Mucosa of stomach (tissue), 1 donor: ENCODE results near the gene MDK.
A peak's percentile ranks its signal among the peaks of the same experiment; 100 is the strongest.

Experiments
- H3K27me3 ChIP-seq: one replicate; pipeline ENCODE4 v1.7.0; 2013; ENCODE audit warnings: mild to moderate bottlenecking, low read length; ENCODE audit not compliant: control insufficient read depth, insufficient read depth
- H3K36me3 ChIP-seq: one replicate; pipeline ENCODE4 v1.7.0; 2013; ENCODE audit warnings: low read length; ENCODE audit not compliant: control insufficient read depth, insufficient read depth
- H3K4me1 ChIP-seq: one replicate; pipeline ENCODE4 v1.7.0; 2013; ENCODE audit warnings: mild to moderate bottlenecking, low read length; ENCODE audit not compliant: control insufficient read depth, insufficient read depth
- H3K4me3 ChIP-seq: one replicate; pipeline ENCODE4 v1.7.0; 2013; ENCODE audit warnings: low read length
- H3K9ac ChIP-seq: one replicate; pipeline ENCODE4 v1.7.0; 2013; ENCODE audit warnings: mild to moderate bottlenecking, low read length, moderate library complexity
- H3K9me3 ChIP-seq: one replicate; pipeline ENCODE4 v1.7.0; 2013; ENCODE audit warnings: mild to moderate bottlenecking, low read length, moderate library complexity; ENCODE audit not compliant: control insufficient read depth
- donor health status: Pancreatic carcinoma.

Gene MDK

GRCh38 chr11:46351148-46351547, 30.3 kb upstream of the MDK start:
- peaks cover 46% of the 10 kb centered on the region for H3K4me1 ChIP-seq
- H3K9ac ChIP-seq: peak overlapping the region; percentile 5
- no peaks in the 10 kb centered on the region for H3K27me3 ChIP-seq
- no peak overlapping the region for H3K4me3 ChIP-seq
- no peaks in the 10 kb centered on the region for H3K36me3 ChIP-seq
- no peaks in the 10 kb centered on the region for H3K9me3 ChIP-seq

GRCh38 chr11:46351606-46352005, 29.9 kb upstream of the MDK start:
- Histone ChIP-seq H3K9me3 (no peaks in the 10 kb centered on the region), H3K9ac (peak overlapping the region; percentile 54), H3K27me3 (no peaks in the 10 kb centered on the region), H3K36me3 (no peaks in the 10 kb centered on the region), H3K4me1 (peaks cover 48% of the 10 kb centered on the region), H3K4me3 (no peak overlapping the region)

- no peak overlapping the region for H3K4me3 ChIP-seq
- peak overlapping the region; percentile 58 for H3K9ac ChIP-seq
- no peaks in the 10 kb centered on the region for H3K36me3 ChIP-seq
- no peaks in the 10 kb centered on the region for H3K9me3 ChIP-seq
- no peaks in the 10 kb centered on the region for H3K27me3 ChIP-seq
- peaks cover 51% of the 10 kb centered on the region for H3K4me1 ChIP-seq
These were observed 29.2 kb upstream of the MDK start for GRCh38 chr11:46352063-46352841.

GRCh38 chr11:46353698-46354097, 27.8 kb upstream of the MDK start:
- Histone ChIP-seq H3K4me1 (peaks cover 53% of the 10 kb centered on the region), H3K4me3 (no peak overlapping the region), H3K36me3 (no peaks in the 10 kb centered on the region)

GRCh38 chr11:46356924-46357482, 24.5 kb upstream of the MDK start:
- no peaks in the 10 kb centered on the region for H3K9me3 ChIP-seq
- peak overlapping the region; percentile 26 for H3K9ac ChIP-seq
- H3K4me1 ChIP-seq: peaks cover 42% of the 10 kb centered on the region
- H3K4me3 ChIP-seq: no peak overlapping the region
- no peaks in the 10 kb centered on the region for H3K36me3 ChIP-seq
- H3K27me3 ChIP-seq: no peaks in the 10 kb centered on the region

More at GRCh38 chr11:46353698-46354097, 27.8 kb upstream of the MDK start:
- H3K27me3 ChIP-seq: no peaks in the 10 kb centered on the region
- H3K9ac ChIP-seq: no peak overlapping the region
- H3K9me3 ChIP-seq: no peaks in the 10 kb centered on the region

- Histone ChIP-seq H3K9me3 (no peaks in the 10 kb centered on the region), H3K27me3 (no peaks in the 10 kb centered on the region), H3K4me3 (no peak overlapping the region), H3K9ac (peak overlapping the region; percentile 26), H3K36me3 (no peaks in the 10 kb centered on the region), H3K4me1 (peaks cover 42% of the 10 kb centered on the region)
These were observed 24.0 kb upstream of the MDK start for GRCh38 chr11:46357483-46357936.

GRCh38 chr11:46359953-46360352, 21.5 kb upstream of the MDK start:
- Histone ChIP-seq H3K9ac (no peak overlapping the region), H3K36me3 (no peaks in the 10 kb centered on the region), H3K4me1 (peaks cover 51% of the 10 kb centered on the region), H3K9me3 (no peaks in the 10 kb centered on the region), H3K4me3 (no peak overlapping the region), H3K27me3 (no peaks in the 10 kb centered on the region)

- Histone ChIP-seq H3K27me3 (no peaks in the 10 kb centered on the region), H3K9me3 (no peaks in the 10 kb centered on the region), H3K36me3 (no peaks in the 10 kb centered on the region), H3K4me3 (no peak overlapping the region), H3K9ac (peak overlapping the region; percentile 53), H3K4me1 (peaks cover 51% of the 10 kb centered on the region)
These were observed 20.6 kb upstream of the MDK start for GRCh38 chr11:46360878-46361277.

GRCh38 chr11:46361283-46362155, 19.9 kb upstream of the MDK start:
- peak overlapping the region; percentile 61 for H3K9ac ChIP-seq
- H3K4me3 ChIP-seq: no peak overlapping the region
- no peaks in the 10 kb centered on the region for H3K36me3 ChIP-seq
- no peaks in the 10 kb centered on the region for H3K27me3 ChIP-seq
- H3K4me1 ChIP-seq: peaks cover 49% of the 10 kb centered on the region
- H3K9me3 ChIP-seq: no peaks in the 10 kb centered on the region

- Histone ChIP-seq H3K4me1 (peaks cover 44% of the 10 kb centered on the region), H3K36me3 (no peaks in the 10 kb centered on the region), H3K9me3 (no peaks in the 10 kb centered on the region), H3K9ac (peak overlapping the region; percentile 61), H3K27me3 (no peaks in the 10 kb centered on the region), H3K4me3 (no peak overlapping the region)
These were observed 19.1 kb upstream of the MDK start for GRCh38 chr11:46362156-46363030.

- Histone ChIP-seq H3K9ac (peak overlapping the region; percentile 41), H3K9me3 (no peaks in the 10 kb centered on the region), H3K27me3 (no peaks in the 10 kb centered on the region), H3K4me1 (peaks cover 42% of the 10 kb centered on the region), H3K36me3 (no peaks in the 10 kb centered on the region), H3K4me3 (no peak overlapping the region)
These were observed 18.4 kb upstream of the MDK start for GRCh38 chr11:46363031-46363407.
